CD4-positive, alpha-beta T cell treated with Interleukin-15 for 4 hours (primary cell): ENCODE data around the gene PLXNA3.

ENCODE experiments used
- DNase-seq: peaks from one replicate; pipeline ENCODE4 v3.0.0-alpha.2; 2020; ENCODE audit warnings: low spot score

Gene PLXNA3

GRCh38 chrX:154458116-154458953 lies at the start of gene PLXNA3:
TSS of gene PLXNA3 (plus strand) at chrX:154458281. CDS start at chrX:154460184, 1,903 bp downstream.
- peak; percentile 73 for DNase-seq

GRCh38 chrX:154408659-154409221 lies 49.3 kb upstream of the PLXNA3 start:
- DNase-seq, result no peak

GRCh38 chrX:154409222-154409871 lies 48.7 kb upstream of the PLXNA3 start, which contains the start of gene DNASE1L1:
TSS of gene DNASE1L1 (minus strand) at chrX:154409254. CDS start at chrX:154405568, 3,686 bp downstream.
- DNase-seq, result no peak

- DNase-seq, result peak; percentile 61
These were observed 46.1 kb upstream of the PLXNA3 start for GRCh38 chrX:154411981-154412340.

GRCh38 chrX:154412468-154412867 lies 45.6 kb upstream of the PLXNA3 start:
- peak; percentile 43 for DNase-seq

GRCh38 chrX:154413142-154413541 lies 44.9 kb upstream of the PLXNA3 start:
- DNase-seq, result no peak

GRCh38 chrX:154417157-154417556 lies 40.9 kb upstream of the PLXNA3 start:
- DNase-seq, result no peak

- no peak for DNase-seq
These were observed 38.9 kb upstream of the PLXNA3 start for GRCh38 chrX:154419189-154419588.

- DNase-seq, result no peak
These were observed 38.2 kb upstream of the PLXNA3 start for GRCh38 chrX:154419688-154420401.

- DNase-seq, result no peak
These were observed 37.7 kb upstream of the PLXNA3 start for GRCh38 chrX:154420402-154420756.

GRCh38 chrX:154426916-154427770 lies 30.9 kb upstream of the PLXNA3 start:
- no peak for DNase-seq

- peak; percentile 90 for DNase-seq
These were observed 29.6 kb upstream of the PLXNA3 start, which contains the start of gene ATP6AP1 for GRCh38 chrX:154428176-154429171. TSS of gene ATP6AP1 (plus strand) at chrX:154428677. CDS start at chrX:154428693, 16 bp downstream.

- DNase-seq, result no peak
These were observed 28.4 kb upstream of the PLXNA3 start for GRCh38 chrX:154429711-154430110.

GRCh38 chrX:154430479-154430878 lies 27.6 kb upstream of the PLXNA3 start:
- no peak for DNase-seq

- DNase-seq, result no peak
These were observed 27.2 kb upstream of the PLXNA3 start for GRCh38 chrX:154430916-154431315.

- DNase-seq, result no peak
These were observed 26.7 kb upstream of the PLXNA3 start for GRCh38 chrX:154431341-154431740.

GRCh38 chrX:154432210-154432609 lies 25.9 kb upstream of the PLXNA3 start:
- DNase-seq, result no peak

GRCh38 chrX:154433605-154434004 lies 24.5 kb upstream of the PLXNA3 start:
- no peak for DNase-seq

- DNase-seq, result no peak
These were observed 23.5 kb upstream of the PLXNA3 start for GRCh38 chrX:154434394-154435168.
